Measurements from ENCODE around the gene GATA2.

Gene GATA2

DNA sequence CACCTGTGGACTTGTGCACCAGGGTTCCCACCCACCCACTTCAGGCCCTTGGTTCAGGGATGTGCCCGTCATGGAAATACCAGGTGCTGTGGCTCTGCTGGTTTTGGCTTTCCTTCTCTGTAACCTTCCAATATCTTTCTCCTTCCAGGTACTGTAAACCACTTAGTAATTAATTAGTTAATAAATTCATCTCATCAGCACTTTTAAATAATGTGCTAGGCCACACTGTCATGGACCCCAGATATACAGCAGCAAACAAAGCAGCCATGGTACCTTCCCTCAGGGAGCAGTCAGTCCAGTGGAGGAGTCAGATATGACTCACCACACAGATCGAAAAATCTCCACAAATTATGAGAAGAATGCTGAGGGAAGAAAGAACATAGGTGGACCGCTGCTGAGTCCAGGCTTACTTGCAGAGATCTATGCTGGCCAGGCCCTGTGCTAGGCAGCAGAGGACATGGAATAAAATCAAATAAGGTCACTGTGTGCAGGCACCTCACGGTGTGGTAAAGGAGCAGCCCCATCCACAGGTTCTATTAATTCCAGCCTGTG, 6.8 kb upstream of the GATA2 start (continued):
- TF ChIP-seq, protein P1, sequence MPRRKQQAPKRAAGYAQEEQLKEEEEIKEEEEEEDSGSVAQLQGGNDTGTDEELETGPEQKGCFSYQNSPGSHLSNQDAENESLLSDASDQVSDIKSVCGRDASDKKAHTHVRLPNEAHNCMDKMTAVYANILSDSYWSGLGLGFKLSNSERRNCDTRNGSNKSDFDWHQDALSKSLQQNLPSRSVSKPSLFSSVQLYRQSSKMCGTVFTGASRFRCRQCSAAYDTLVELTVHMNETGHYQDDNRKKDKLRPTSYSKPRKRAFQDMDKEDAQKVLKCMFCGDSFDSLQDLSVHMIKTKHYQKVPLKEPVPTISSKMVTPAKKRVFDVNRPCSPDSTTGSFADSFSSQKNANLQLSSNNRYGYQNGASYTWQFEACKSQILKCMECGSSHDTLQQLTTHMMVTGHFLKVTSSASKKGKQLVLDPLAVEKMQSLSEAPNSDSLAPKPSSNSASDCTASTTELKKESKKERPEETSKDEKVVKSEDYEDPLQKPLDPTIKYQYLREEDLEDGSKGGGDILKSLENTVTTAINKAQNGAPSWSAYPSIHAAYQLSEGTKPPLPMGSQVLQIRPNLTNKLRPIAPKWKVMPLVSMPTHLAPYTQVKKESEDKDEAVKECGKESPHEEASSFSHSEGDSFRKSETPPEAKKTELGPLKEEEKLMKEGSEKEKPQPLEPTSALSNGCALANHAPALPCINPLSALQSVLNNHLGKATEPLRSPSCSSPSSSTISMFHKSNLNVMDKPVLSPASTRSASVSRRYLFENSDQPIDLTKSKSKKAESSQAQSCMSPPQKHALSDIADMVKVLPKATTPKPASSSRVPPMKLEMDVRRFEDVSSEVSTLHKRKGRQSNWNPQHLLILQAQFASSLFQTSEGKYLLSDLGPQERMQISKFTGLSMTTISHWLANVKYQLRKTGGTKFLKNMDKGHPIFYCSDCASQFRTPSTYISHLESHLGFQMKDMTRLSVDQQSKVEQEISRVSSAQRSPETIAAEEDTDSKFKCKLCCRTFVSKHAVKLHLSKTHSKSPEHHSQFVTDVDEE (CRISPR knock-in tag; IDR thresholded peaks at IDR 0.05), result no peak
- no peak for TF ChIP-seq TOX (CRISPR knock-in tag; IDR thresholded peaks at IDR 0.05; ENCODE audit: borderline replicate concordance)
- no peak for TF ChIP-seq GLIS3 (CRISPR knock-in tag; IDR thresholded peaks at IDR 0.05)
- no peak for TF ChIP-seq ZFP30 (CRISPR knock-in tag; IDR thresholded peaks at IDR 0.05)
- TF ChIP-seq POU6F1 (CRISPR knock-in tag; IDR thresholded peaks at IDR 0.05; ENCODE audit: borderline replicate concordance, low read depth), result no peak
- TF ChIP-seq OSR1 (CRISPR knock-in tag; IDR thresholded peaks at IDR 0.05), result no peak
- no peak for TF ChIP-seq BACH2 (CRISPR knock-in tag; IDR thresholded peaks at IDR 0.05; ENCODE audit: borderline replicate concordance)
- no peak for TF ChIP-seq PPARA (CRISPR knock-in tag; IDR thresholded peaks at IDR 0.05; ENCODE audit: borderline replicate concordance)
- no peak for TF ChIP-seq ZNF565 (CRISPR knock-in tag; conservative IDR thresholded peaks at IDR 0.05; ENCODE audit: low read depth)
- no peak for TF ChIP-seq ESRRG (CRISPR knock-in tag; IDR thresholded peaks at IDR 0.05)
- TF ChIP-seq ZFP3 (CRISPR knock-in tag; IDR thresholded peaks at IDR 0.05), result no peak

- ATAC-seq, result no peak
- TF ChIP-seq, protein P1 (CRISPR knock-in tag; IDR thresholded peaks at IDR 0.05), result no peak
Observed at GRCh38 chr3:128498901-128499530, 6.0 kb upstream of the GATA2 start.

DNA sequence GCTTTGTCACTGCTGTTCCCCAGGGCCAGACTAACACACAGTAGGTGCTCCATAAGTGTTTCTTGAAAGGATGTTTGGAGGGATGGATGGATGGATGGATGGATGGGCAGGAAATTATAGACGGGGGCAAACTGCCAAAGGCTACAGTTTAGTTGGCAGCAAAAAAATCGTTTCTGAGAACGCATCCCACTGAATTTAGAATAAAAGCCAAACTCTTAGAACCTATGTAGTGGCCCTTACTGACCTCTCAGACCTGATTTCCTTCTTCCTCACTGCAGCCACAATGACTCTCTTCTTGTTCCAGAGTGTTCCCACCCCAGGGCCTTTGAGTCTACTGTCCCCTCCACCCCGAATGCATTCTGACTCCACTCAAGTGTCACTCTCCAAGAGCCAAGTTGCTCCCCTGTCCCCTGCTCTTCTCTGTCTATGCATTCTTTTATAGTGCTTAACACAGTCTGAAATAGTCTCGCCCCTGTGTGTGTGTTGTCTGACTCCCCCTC, 5.2 kb upstream of the GATA2 start:
- ATAC-seq, result no peak
- TF ChIP-seq CSRNP3 (CRISPR knock-in tag; IDR thresholded peaks at IDR 0.05), result no peak
- TF ChIP-seq BACH2 (CRISPR knock-in tag; IDR thresholded peaks at IDR 0.05; ENCODE audit: borderline replicate concordance), result no peak
- TF ChIP-seq, protein P1 (CRISPR knock-in tag; IDR thresholded peaks at IDR 0.05), result no peak
- TF ChIP-seq ZFP3 (CRISPR knock-in tag; IDR thresholded peaks at IDR 0.05), result no peak
- no peak for TF ChIP-seq OSR1 (CRISPR knock-in tag; IDR thresholded peaks at IDR 0.05)
- no peak for TF ChIP-seq ZNF70 (CRISPR knock-in tag; IDR thresholded peaks at IDR 0.05)
- TF ChIP-seq CSDC2 (CRISPR knock-in tag; IDR thresholded peaks at IDR 0.05), result no peak
- no peak for TF ChIP-seq ARNTL (CRISPR knock-in tag; IDR thresholded peaks at IDR 0.05; ENCODE audit: borderline replicate concordance, low read depth)
- TF ChIP-seq SNAI2 (CRISPR knock-in tag; IDR thresholded peaks at IDR 0.05), result no peak
- TF ChIP-seq ZC3H10 (CRISPR knock-in tag; IDR thresholded peaks at IDR 0.05), result no peak
- TF ChIP-seq PPARA (CRISPR knock-in tag; IDR thresholded peaks at IDR 0.05; ENCODE audit: borderline replicate concordance), result no peak

All from SK-N-SH treated with all-trans-retinoic acid at 6 μM for 48 hours (cell line).